Calu3 (cell line): ENCODE data around the gene SCARB1. TPM values are rescaled to one million over a fixed set of nuclear protein-coding genes. Genes with fewer than 3 reads are reported as not detected.
"Not testable (repeated sequence)": the region's sequence is repeated elsewhere in the genome, so short reads cannot be mapped to it uniquely, and the experiment has no call there.

Experiments used
- BruUV-seq: library from RNA; stranded (reverse); fragments of 400-500 nt; replicated peaks from 2 replicates; lab custom pipeline; 2021; lab: Mats Ljungman, UMichigan
- CTCF ChIA-PET: fragments of 300-600 bp; sonication (Branson Sonifier 250); formaldehyde crosslinking; loops from one replicate; lab custom pipeline; 2022; ENCODE audit warnings: antibody characterized with exemption; lab: Charles Lee
- DNase-seq: peaks from one replicate; pipeline ENCODE4 v3.0.0; 2022
- H3K27ac Mint-ChIP-seq: one replicate; pipeline ENCODE4 v1.8.0; 2022; ENCODE audit warnings: mixed read lengths; ENCODE audit not compliant: unreplicated experiment
- H3K27me3 Mint-ChIP-seq: one replicate; pipeline ENCODE4 v1.8.0; 2022; ENCODE audit warnings: mixed read lengths; ENCODE audit not compliant: unreplicated experiment
- H3K36me3 Mint-ChIP-seq: one replicate; pipeline ENCODE4 v1.8.0; 2022; ENCODE audit warnings: mild to moderate bottlenecking, moderate library complexity, mixed read lengths; ENCODE audit not compliant: insufficient read depth, unreplicated experiment
- H3K4me1 Mint-ChIP-seq: one replicate; pipeline ENCODE4 v1.8.0; 2022; ENCODE audit warnings: mild to moderate bottlenecking, low read depth, mixed read lengths; ENCODE audit not compliant: unreplicated experiment
- H3K4me3 Mint-ChIP-seq: one replicate; pipeline ENCODE4 v1.8.0; 2022; ENCODE audit warnings: mild to moderate bottlenecking, low read depth, moderate library complexity, mixed read lengths; ENCODE audit not compliant: unreplicated experiment
- H3K9me3 Mint-ChIP-seq: one replicate; pipeline ENCODE4 v1.8.0; 2022; ENCODE audit warnings: low read depth, mixed read lengths; ENCODE audit not compliant: unreplicated experiment
- CTCF ChIP-seq: fragments of 200-600 bp; IDR thresholded peaks from one replicate; pipeline ENCODE4 v1.8.0; 2022; ENCODE audit warnings: antibody characterized with exemption; ENCODE audit not compliant: unreplicated experiment
- intact Hi-C: fragments of 100-400 bp; cut with micrococcal nuclease; formaldehyde crosslinking; loops from one replicate; pipeline ENCODE4 v1.10.0; 2022; ENCODE audit not compliant: unreplicated experiment
- total RNA-seq: library from RNA; stranded (reverse); gene quantifications from 2 replicates; pipeline ENCODE4 v1.2.3, GENCODE V29; 2022

SCARB1 gene
- total RNA-seq, 1 experiment from 2014 or later, result 51.6 TPM

- CTCF ChIA-PET, result interaction anchor here (0.5 kb wide), 1 partner anchor 9 kb away, joined by 4 read pairs; no protein-coding TSS in a partner anchor
- peak overlapping the region; percentile 33 for H3K27ac Mint-ChIP-seq
- H3K4me3 Mint-ChIP-seq, result no peak overlapping the region
These were observed 21.1 kb upstream of the SCARB1 start for GRCh38 chr12:124884587-124885438.

GRCh38 chr12:124883263-124884130, 19.8 kb upstream of the SCARB1 start:
- Mint-ChIP-seq H3K9me3 (no peaks in the 10 kb centered on the region), H3K4me3 (no peak overlapping the region), H3K4me1 (peaks cover 19% of the 10 kb centered on the region), H3K36me3 (no peaks in the 10 kb centered on the region), H3K27me3 (no peaks in the 10 kb centered on the region), H3K27ac (no peak overlapping the region)
- no peak for DNase-seq
- intact Hi-C loops, result no loop called here
- BruUV-seq, result no TSS peak
- CTCF ChIA-PET, result no interaction called here
- TF ChIP-seq CTCF, result no peak

More at GRCh38 chr12:124884587-124885438, 21.1 kb upstream of the SCARB1 start:
- DNase-seq, result peak; percentile 52
- Mint-ChIP-seq H3K9me3 (no peaks in the 10 kb centered on the region), H3K4me1 (peaks cover 15% of the 10 kb centered on the region), H3K27me3 (no peaks in the 10 kb centered on the region), H3K36me3 (no peaks in the 10 kb centered on the region)
- no peak for TF ChIP-seq CTCF
- no TSS peak for BruUV-seq
- intact Hi-C loops, result no loop called here

- CTCF ChIA-PET, result interaction anchor here (0.7 to 0.9 kb wide), 2 partner anchors 26 to 46 kb away, joined by 3 to 7 read pairs; no protein-coding TSS in a partner anchor
- Mint-ChIP-seq H3K27ac (peak overlapping the region; percentile 25), H3K36me3 (no peaks in the 10 kb centered on the region), H3K4me1 (peaks cover 28% of the 10 kb centered on the region), H3K4me3 (no peak overlapping the region), H3K9me3 (no peaks in the 10 kb centered on the region), H3K27me3 (no peaks in the 10 kb centered on the region)
- no TSS peak for BruUV-seq
- DNase-seq, result no peak
- no peak for TF ChIP-seq CTCF
- intact Hi-C loops, result no loop called here
These were observed 17.5 kb upstream of the SCARB1 start for GRCh38 chr12:124881123-124881522.

- intact Hi-C loops, H3K9me3 Mint-ChIP-seq, H3K4me3 Mint-ChIP-seq, BruUV-seq, H3K27me3 Mint-ChIP-seq, H3K27ac Mint-ChIP-seq, H3K36me3 Mint-ChIP-seq: not testable (repeated sequence)
- DNase-seq, result peak; percentile 39
- peaks cover 31% of the 10 kb centered on the region for H3K4me1 Mint-ChIP-seq
- CTCF ChIA-PET, result interaction anchor here (0.9 to 1.0 kb wide), 3 partner anchors 27 to 753 kb away, joined by 3 read pairs; no protein-coding TSS in a partner anchor
These were observed 16.7 kb upstream of the SCARB1 start for GRCh38 chr12:124880335-124880734.
